H1 (cell line): ENCODE measurements around the gene SMIM5.

Experiments used
- CEBPB ChIP-seq: IDR thresholded peaks from 2 replicates; pipeline ENCODE4 v1.6.1; 2012; ENCODE audit warnings: low read depth, low read length
- CTCF ChIP-seq, 3 experiments: IDR thresholded peaks; 1 replicate in 2 of 3; 2 replicates in 1 of 3; pipeline versions ENCODE4 v1.5.1 to v1.6.1; 2011; ENCODE audit warnings: low read length in 3 of 3, mild to moderate bottlenecking in 3 of 3, inconsistent platforms in 2 of 3, low read depth in 1 of 3, moderate library complexity in 1 of 3; ENCODE audit not compliant: insufficient read depth in 1 of 3; ENCODE audit errors: control extremely low read depth in 1 of 3
- EGR1 ChIP-seq: IDR thresholded peaks from 2 replicates; pipeline ENCODE4 v1.6.1; 2011; ENCODE audit warnings: low read depth, low read length, borderline replicate concordance
- JUN ChIP-seq: IDR thresholded peaks from 2 replicates; pipeline ENCODE4 v1.6.1; 2011; ENCODE audit warnings: low read depth, mild to moderate bottlenecking, improper control_type of control experiment, low read length
- POLR2A ChIP-seq, 2 experiments: IDR thresholded peaks; 1 replicate in 1 of 2; 2 replicates in 1 of 2; pipeline ENCODE4 v1.6.1; 2011; ENCODE audit warnings: low read depth in 2 of 2, low read length in 2 of 2, mild to moderate bottlenecking in 2 of 2; ENCODE audit errors: control extremely low read depth in 1 of 2
- TAF1 ChIP-seq: IDR thresholded peaks from 2 replicates; pipeline ENCODE4 v1.6.1; 2011; ENCODE audit warnings: mild to moderate bottlenecking, low read depth, low read length
- TCF12 ChIP-seq: IDR thresholded peaks from 2 replicates; pipeline ENCODE4 v1.6.1; 2011; ENCODE audit warnings: low read depth, mild to moderate bottlenecking, low read length
- USF2 ChIP-seq: IDR thresholded peaks from 2 replicates; pipeline ENCODE4 v1.6.1; 2011; ENCODE audit warnings: low read length, improper control_type of control experiment

GRCh38 chr17:75584849-75585175 is 48.4 kb upstream of the SMIM5 start:
- TF ChIP-seq CEBPB (no peak), CTCF (IDR thresholded peaks at IDR 0.05; ENCODE audit: control extremely low read depth in 1 of 3, insufficient read depth in 1 of 3, low read depth in 1 of 3, low read length in 3 of 3) (no peak), TAF1 (no peak), JUN (no peak), POLR2A (IDR thresholded peaks at IDR 0.05; ENCODE audit: control extremely low read depth in 1 of 2, low read depth in 2 of 2, low read length in 2 of 2) (no peak), TCF12 (no peak), EGR1 (no peak), USF2 (no peak)
